Placental pericyte (primary cell): Measurements from ENCODE around the gene GNB2. TPM values are rescaled to one million over a fixed set of nuclear protein-coding genes. Genes with fewer than 3 reads are reported as not detected.

ENCODE experiments used
- total RNA-seq: library from RNA; depleted of rRNA; stranded (reverse); fragments of >200 nt; gene quantifications from 2 replicates; pipeline ENCODE4 v1.2.3, GENCODE V29; 2012

The GNB2 gene
- 152 and 165 TPM in 2 replicates for total RNA-seq

GRCh38 chr7:100673302-100673941 is at the start of gene GNB2:
Gene GNB2 (plus strand): TSS chr7:100673740. CDS start chr7:100676266, 2,526 bp downstream.

GRCh38 chr7:100641463-100641859 is 32.1 kb upstream of the GNB2 start, which contains the start of gene TFR2:
Gene TFR2 (minus strand): TSS chr7:100641552. CDS start chr7:100641509, 43 bp downstream.

GRCh38 chr7:100655908-100656674 is 17.4 kb upstream of the GNB2 start, which contains the start of gene ACTL6B:
Gene ACTL6B (minus strand): TSS chr7:100656448. CDS start chr7:100656354, 94 bp downstream.

GRCh38 chr7:100694098-100694745 is 20.7 kb downstream of the GNB2 start, which contains the start of gene GIGYF1:
Gene GIGYF1 (minus strand): TSS chr7:100694250. CDS start chr7:100688238, 6,012 bp downstream.

DNA sequence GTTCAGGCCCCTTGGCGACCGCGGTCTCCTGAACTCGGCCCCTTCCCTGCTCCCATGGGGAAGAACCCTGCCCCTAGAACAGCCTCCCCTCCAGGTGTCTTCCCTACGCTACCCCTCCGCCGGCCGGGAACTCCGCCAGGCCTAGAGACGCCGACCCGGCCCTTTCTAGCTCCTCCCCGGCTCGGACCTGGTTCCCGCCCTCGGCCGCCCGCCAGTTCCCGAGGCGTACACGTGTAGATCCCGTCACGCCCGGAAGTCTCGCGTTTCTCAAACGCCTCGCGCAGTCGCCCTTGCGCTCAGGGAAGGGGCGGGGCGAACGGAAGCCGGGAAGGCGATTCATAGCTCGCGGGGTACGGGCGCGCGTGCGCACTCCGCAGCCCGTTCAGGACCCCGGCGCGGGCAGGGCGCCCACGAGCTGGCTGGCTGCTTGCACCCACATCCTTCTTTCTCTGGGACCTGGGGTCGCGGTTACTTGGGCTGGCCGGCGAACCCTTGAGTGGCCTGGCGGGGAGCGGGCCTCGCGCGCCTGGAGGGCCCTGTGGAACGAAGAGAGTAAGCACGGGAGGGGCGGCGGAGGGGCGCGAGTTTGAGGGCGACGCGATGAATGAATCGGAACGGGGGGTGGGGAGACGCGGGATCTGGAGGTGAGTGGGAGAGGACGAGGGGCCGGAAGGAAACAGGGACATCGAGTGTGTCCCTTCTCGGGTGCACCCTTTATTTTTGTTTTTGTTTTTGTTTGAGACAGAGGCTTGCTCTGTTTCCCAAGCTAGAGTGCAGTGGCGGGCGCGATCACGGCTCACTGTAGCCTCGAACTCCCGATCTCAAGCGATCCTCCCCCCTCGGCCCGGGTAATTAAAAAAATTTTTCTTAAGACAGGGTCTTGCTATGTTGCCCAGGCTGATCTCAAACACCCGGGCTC is 32.5 kb downstream of the GNB2 start, which contains the start of gene POP7:
POP7 (plus strand) TSS at position 369 of the 919 bp plus-strand sequence. CDS start 710 bp downstream, outside the sequence.

DNA sequence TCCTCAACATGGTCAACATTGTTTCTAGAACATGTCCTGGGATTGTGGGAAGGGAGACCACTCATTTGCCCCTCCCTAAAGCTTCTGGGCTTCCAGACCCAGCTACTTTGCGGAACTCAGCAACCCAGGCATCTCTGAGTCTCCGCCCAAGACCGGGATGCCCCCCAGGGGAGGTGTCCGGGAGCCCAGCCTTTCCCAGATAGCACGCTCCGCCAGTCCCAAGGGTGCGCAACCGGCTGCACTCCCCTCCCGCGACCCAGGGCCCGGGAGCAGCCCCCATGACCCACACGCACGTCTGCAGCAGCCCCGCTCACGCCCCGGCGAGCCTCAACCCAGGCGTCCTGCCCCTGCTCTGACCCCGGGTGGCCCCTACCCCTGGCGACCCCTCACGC is 46.7 kb downstream of the GNB2 start, which contains the start of gene EPO:
EPO (plus strand) TSS at position 190 of the 392 bp plus-strand sequence. CDS start 513 bp downstream, outside the sequence.

Other genes with a start within 250 kb of the GNB2 start
- 0.43 and 0.88 TPM in 2 replicates for gene ZCWPW1, start 245.0 kb upstream of the GNB2 start, total RNA-seq
- gene MEPCE, start 243.9 kb upstream of the GNB2 start, total RNA-seq, result 26.9 and 43.7 TPM in 2 replicates
- 15.3 and 27.5 TPM in 2 replicates for gene PPP1R35, start 237.2 kb upstream of the GNB2 start, total RNA-seq
- 0.72 and 0.88 TPM in 2 replicates for gene SPACDR, start 209.5 kb upstream of the GNB2 start, total RNA-seq
- gene TSC22D4, start 194.5 kb upstream of the GNB2 start, total RNA-seq, result 35.5 and 37.9 TPM in 2 replicates
- 0.72 and 1.8 TPM in 2 replicates for gene NYAP1, start 189.8 kb upstream of the GNB2 start, total RNA-seq
- 7.0 and 13.9 TPM in 2 replicates for gene AGFG2, start 134.5 kb upstream of the GNB2 start, total RNA-seq
- gene SAP25, start 99.8 kb upstream of the GNB2 start, total RNA-seq, result 0.72 TPM in 1 of 2 replicates, not detected in the other
- 32.8 and 52.5 TPM in 2 replicates for gene LRCH4, start 87.6 kb upstream of the GNB2 start, total RNA-seq
- gene FBXO24, start 87.4 kb upstream of the GNB2 start, total RNA-seq, result 0.66 and 0.86 TPM in 2 replicates
- 109 and 167 TPM in 2 replicates for gene PCOLCE, start 71.4 kb upstream of the GNB2 start, total RNA-seq
- 7.0 and 9.0 TPM in 2 replicates for gene MOSPD3, start 61.2 kb upstream of the GNB2 start, total RNA-seq
- 0.44 TPM in 1 of 2 replicates, not detected in the other for gene TFR2, start 32.2 kb upstream of the GNB2 start, total RNA-seq
- gene ACTL6B, start 17.3 kb upstream of the GNB2 start, total RNA-seq, result not detected in 2 replicates
- gene GIGYF1, start 20.5 kb downstream of the GNB2 start, total RNA-seq, result 16.6 and 20.6 TPM in 2 replicates
- 19.5 and 57.0 TPM in 2 replicates for gene POP7, start 32.4 kb downstream of the GNB2 start, total RNA-seq
- gene EPO, start 46.7 kb downstream of the GNB2 start, total RNA-seq, result not detected in 2 replicates
- not detected in 2 replicates for gene ZAN, start 59.9 kb downstream of the GNB2 start, total RNA-seq
- 58.1 and 61.5 TPM in 2 replicates for gene EPHB4, start 153.8 kb downstream of the GNB2 start, total RNA-seq
- gene SLC12A9, start 179.0 kb downstream of the GNB2 start, total RNA-seq, result 16.9 and 27.5 TPM in 2 replicates
- 78.3 and 78.6 TPM in 2 replicates for gene TRIP6, start 193.6 kb downstream of the GNB2 start, total RNA-seq
- gene SRRT, start 201.4 kb downstream of the GNB2 start, total RNA-seq, result 42.7 and 75.4 TPM in 2 replicates
- gene UFSP1, start 216.0 kb downstream of the GNB2 start, total RNA-seq, result 8.8 and 9.3 TPM in 2 replicates
- 0.14 and 0.22 TPM in 2 replicates for gene ACHE, start 222.1 kb downstream of the GNB2 start, total RNA-seq